H1 (cell line): ENCODE measurements around the gene TRAPPC2L. TPM values are rescaled to one million over a fixed set of nuclear protein-coding genes. Genes with fewer than 3 reads are reported as not detected.

Experiments used
- CTCF ChIA-PET: fragments of 300-600 bp; sonication (Branson Sonifier 250); formaldehyde crosslinking; loops from one replicate; lab custom pipeline; 2021; ENCODE audit not compliant: partially characterized antibody; lab: Charles Lee
- POLR2A ChIA-PET: fragments of 300-600 bp; sonication (Branson Sonifier 250); formaldehyde crosslinking; loops from one replicate; lab custom pipeline; 2021; ENCODE audit warnings: inconsistent platforms; ENCODE audit not compliant: partially characterized antibody; lab: Charles Lee
- DNase-seq, 2 experiments: peaks; one replicate each; pipeline versions ENCODE4 v3.0.0 to v3.0.0-alpha.2; 2010 to 2022; ENCODE audit warnings: low spot score in 2 of 2, low read depth in 1 of 2, mixed read lengths in 1 of 2
- FAIRE-seq: peaks from 2 replicates; lab custom pipeline; 2011; peaks lifted over from hg19 to GRCh38; lab: Jason Lieb, UNC
- H2AFZ ChIP-seq: 2 replicates; pipeline ENCODE4 v1.8.1; 2012; ENCODE audit warnings: low read length, inconsistent platforms
- H2AK5ac ChIP-seq: 2 replicates; pipeline ENCODE4 v1.6.1; 2013; ENCODE audit warnings: low read depth, low read length
- H2BK120ac ChIP-seq: replicated peaks from 2 replicates; pipeline ENCODE3; 2013; ENCODE audit warnings: low read depth, low read length, inconsistent platforms
- H2BK12ac ChIP-seq: 2 replicates; pipeline ENCODE4 v1.6.1; 2013; ENCODE audit warnings: low read depth, low read length
- H2BK15ac ChIP-seq: 2 replicates; pipeline ENCODE4 v1.6.1; 2013; ENCODE audit warnings: low read length
- H2BK20ac ChIP-seq: 2 replicates; pipeline ENCODE4 v1.6.1; 2013; ENCODE audit warnings: low read length
- H2BK5ac ChIP-seq: 2 replicates; pipeline ENCODE4 v1.6.1; 2013; ENCODE audit warnings: low read depth, low read length
- H3K14ac ChIP-seq: 2 replicates; pipeline ENCODE4 v1.6.1; 2013; ENCODE audit warnings: inconsistent platforms; ENCODE audit not compliant: insufficient read length
- H3K18ac ChIP-seq: 2 replicates; pipeline ENCODE4 v1.6.1; 2013; ENCODE audit warnings: low read length; ENCODE audit errors: extremely low read depth
- H3K23ac ChIP-seq: 2 replicates; pipeline ENCODE4 v1.6.1; 2013; ENCODE audit warnings: inconsistent platforms; ENCODE audit not compliant: insufficient read length
- H3K23me2 ChIP-seq: 2 replicates; pipeline ENCODE4 v1.6.1; 2013; ENCODE audit warnings: low read depth, low read length
- H3K27ac ChIP-seq: 2 replicates; pipeline ENCODE4 v1.6.1; 2011; ENCODE audit warnings: low read depth, low read length, inconsistent platforms
- H3K27me3 ChIP-seq, 4 experiments: replicated peaks in 1 of 4; 1 replicate in 1 of 4; 2 replicates in 3 of 4; pipeline versions ENCODE4 v1.6.1 to v1.8.1; 2011 to 2013; ENCODE audit warnings: low read length in 3 of 4, mild to moderate bottlenecking in 3 of 4, inconsistent platforms in 2 of 4, mixed read lengths in 2 of 4, moderate library complexity in 1 of 4; ENCODE audit not compliant: control insufficient read depth in 3 of 4, insufficient read depth in 3 of 4; ENCODE audit errors: extremely low read depth in 1 of 4
- H3K36me3 ChIP-seq, 4 experiments: 2 replicates each; pipeline versions ENCODE4 v1.6.1 to v1.8.1; 2011 to 2013; ENCODE audit warnings: mild to moderate bottlenecking in 4 of 4, low read length in 3 of 4, moderate library complexity in 2 of 4, control low read depth in 1 of 4, inconsistent platforms in 1 of 4; ENCODE audit not compliant: insufficient read depth in 4 of 4, control insufficient read depth in 2 of 4
- H3K4ac ChIP-seq: replicated peaks from 2 replicates; pipeline ENCODE3; 2013; ENCODE audit warnings: low read length, low read depth, mixed read lengths, inconsistent platforms; ENCODE audit not compliant: insufficient read length
- H3K4me1 ChIP-seq, 4 experiments: replicated peaks in 1 of 4; 1 replicate in 1 of 4; 2 replicates in 3 of 4; pipeline versions ENCODE4 v1.6.1 to v1.8.1; 2011 to 2013; ENCODE audit warnings: low read length in 3 of 4, inconsistent platforms in 2 of 4, mixed read lengths in 1 of 4; ENCODE audit not compliant: insufficient read depth in 4 of 4, control insufficient read depth in 3 of 4
- H3K4me2 ChIP-seq, 2 experiments: 2 replicates each; pipeline versions ENCODE4 v1.6.1 to v1.8.1; 2011 to 2013; ENCODE audit warnings: low read depth in 2 of 2, low read length in 2 of 2, control low read depth in 1 of 2, inconsistent platforms in 1 of 2, mild to moderate bottlenecking in 1 of 2; ENCODE audit not compliant: insufficient read depth in 1 of 2
- H3K4me3 ChIP-seq, 4 experiments: fragments of 200-600, 300-600 bp in 1 of 4; sonication (generic), shearing (Covaris generic), sonication (Bioruptor Twin) in 1 of 4; 2 replicates each; pipeline versions ENCODE4 v1.5.1 to v1.8.1; 2011 to 2016; ENCODE audit warnings: low read length in 4 of 4, low read depth in 3 of 4, control low read depth in 2 of 4, inconsistent platforms in 2 of 4, mild to moderate bottlenecking in 2 of 4, mixed read lengths in 1 of 4, moderate library complexity in 1 of 4; ENCODE audit not compliant: insufficient read depth in 2 of 4; ENCODE audit errors: extremely low read depth in 1 of 4
- H3K56ac ChIP-seq: replicated peaks from 2 replicates; pipeline ENCODE3; 2013; ENCODE audit warnings: low read depth, mild to moderate bottlenecking, mixed read lengths, low read length, inconsistent platforms; ENCODE audit not compliant: insufficient read length
- H3K79me1 ChIP-seq: 2 replicates; pipeline ENCODE4 v1.6.1; 2013; ENCODE audit warnings: low read depth, low read length, control low read depth
- H3K79me2 ChIP-seq, 2 experiments: 2 replicates each; pipeline versions ENCODE4 v1.6.1 to v1.8.1; 2012 to 2013; ENCODE audit warnings: low read length in 2 of 2, mild to moderate bottlenecking in 2 of 2, inconsistent platforms in 1 of 2; ENCODE audit not compliant: insufficient read depth in 2 of 2, control insufficient read depth in 1 of 2
- H3K9ac ChIP-seq, 4 experiments: replicated peaks in 1 of 4; 1 replicate in 1 of 4; 2 replicates in 3 of 4; pipeline versions ENCODE4 v1.6.1 to v1.8.1; 2011 to 2013; ENCODE audit warnings: low read depth in 3 of 4, low read length in 3 of 4, control low read depth in 2 of 4, mild to moderate bottlenecking in 2 of 4, moderate library complexity in 2 of 4, inconsistent platforms in 1 of 4; ENCODE audit errors: extremely low read depth in 1 of 4
- H3K9me3 ChIP-seq, 2 experiments: 2 replicates each; pipeline versions ENCODE4 v1.6.1 to v1.8.1; 2012 to 2013; ENCODE audit warnings: mild to moderate bottlenecking in 2 of 2, moderate library complexity in 2 of 2, control low read depth in 1 of 2, inconsistent platforms in 1 of 2, low read depth in 1 of 2, low read length in 1 of 2, mixed read lengths in 1 of 2; ENCODE audit not compliant: insufficient read depth in 2 of 2
- H4K20me1 ChIP-seq, 2 experiments: replicated peaks in 1 of 2; 2 replicates each; pipeline versions ENCODE3 to v1.8.1; 2011 to 2013; ENCODE audit warnings: inconsistent platforms in 2 of 2, low read length in 2 of 2, mild to moderate bottlenecking in 1 of 2; ENCODE audit not compliant: insufficient read depth in 2 of 2, control insufficient read depth in 1 of 2
- H4K5ac ChIP-seq: 2 replicates; pipeline ENCODE4 v1.6.1; 2013; ENCODE audit warnings: low read length, low read depth, mixed read lengths, inconsistent platforms; ENCODE audit not compliant: insufficient read length
- H4K8ac ChIP-seq: 2 replicates; pipeline ENCODE4 v1.8.0; 2013; ENCODE audit warnings: mild to moderate bottlenecking, moderate library complexity, low read length, inconsistent platforms; ENCODE audit not compliant: insufficient read depth; ENCODE audit errors: extremely low read depth
- H4K91ac ChIP-seq: replicated peaks from 2 replicates; pipeline ENCODE3; 2013; ENCODE audit warnings: low read length, mixed read lengths, inconsistent platforms; ENCODE audit not compliant: insufficient read length
- NRF1 ChIP-seq: IDR thresholded peaks from 2 replicates; pipeline ENCODE4 v1.6.1; 2011; ENCODE audit warnings: mild to moderate bottlenecking, low read depth, low read length, improper control_type of control experiment
- WGBS, 2 experiments: shearing (Covaris generic) in 1 of 2; methylation state at CpG; one replicate each; pipeline versions ENCODE4 v1.1.6 to v1.1.7; 2013 to 2015; ENCODE audit warnings: low lambda C conversion rate in 2 of 2, mixed read lengths in 2 of 2, inconsistent platforms in 1 of 2, low coverage in 1 of 2, missing lambda C conversion rate in 1 of 2; ENCODE audit not compliant: insufficient replicate concordance in 2 of 2, insufficient coverage in 1 of 2, insufficient read length in 1 of 2; ENCODE audit errors: extremely low coverage in 1 of 2, missing lambda C conversion rate in 1 of 2; 5-methylcytosine and 5-hydroxymethylcytosine counted together
- polyA plus RNA-seq, 7 experiments: library from polyadenylated mRNA; depleted of rRNA in 3 of 7; stranded (reverse) in 5 of 7; unstranded in 2 of 7; fragments of >200 nt in 5 of 7; fragments of 200-250 nt in 2 of 7; gene quantifications; 1 replicate in 5 of 7; 2 replicates in 1 of 7; 4 replicates in 1 of 7; pipeline versions ENCODE4 v1.2.1 to v1.2.3, GENCODE V29; 2011 to 2013; ENCODE audit warnings: missing spikeins in 2 of 7, mixed read lengths in 2 of 7
- total RNA-seq: library from RNA; stranded (reverse); fragmentation: NEBNext Ultra II Directional; extraction: Animal tissue kit (Norgen Biotek cat#: 25700); gene quantifications from 2 replicates; pipeline ENCODE4 v1.2.1, GENCODE V29; 2021
- TF ChIP-seq, protein P1 (sequence below), 3 experiments: IDR thresholded peaks; 1 replicate in 2 of 3; 2 replicates in 1 of 3; pipeline versions ENCODE4 v1.5.1 to v1.6.1; 2011; ENCODE audit warnings: low read length in 3 of 3, mild to moderate bottlenecking in 3 of 3, inconsistent platforms in 2 of 3, low read depth in 1 of 3, moderate library complexity in 1 of 3; ENCODE audit not compliant: insufficient read depth in 1 of 3; ENCODE audit errors: control extremely low read depth in 1 of 3

The TRAPPC2L gene
- total and polyA plus RNA-seq, 2 of the 8 experiments (the other 6 are each of a cell fraction or from before 2014, with no cell fraction given) = 98.7 to 133 TPM

DNA sequence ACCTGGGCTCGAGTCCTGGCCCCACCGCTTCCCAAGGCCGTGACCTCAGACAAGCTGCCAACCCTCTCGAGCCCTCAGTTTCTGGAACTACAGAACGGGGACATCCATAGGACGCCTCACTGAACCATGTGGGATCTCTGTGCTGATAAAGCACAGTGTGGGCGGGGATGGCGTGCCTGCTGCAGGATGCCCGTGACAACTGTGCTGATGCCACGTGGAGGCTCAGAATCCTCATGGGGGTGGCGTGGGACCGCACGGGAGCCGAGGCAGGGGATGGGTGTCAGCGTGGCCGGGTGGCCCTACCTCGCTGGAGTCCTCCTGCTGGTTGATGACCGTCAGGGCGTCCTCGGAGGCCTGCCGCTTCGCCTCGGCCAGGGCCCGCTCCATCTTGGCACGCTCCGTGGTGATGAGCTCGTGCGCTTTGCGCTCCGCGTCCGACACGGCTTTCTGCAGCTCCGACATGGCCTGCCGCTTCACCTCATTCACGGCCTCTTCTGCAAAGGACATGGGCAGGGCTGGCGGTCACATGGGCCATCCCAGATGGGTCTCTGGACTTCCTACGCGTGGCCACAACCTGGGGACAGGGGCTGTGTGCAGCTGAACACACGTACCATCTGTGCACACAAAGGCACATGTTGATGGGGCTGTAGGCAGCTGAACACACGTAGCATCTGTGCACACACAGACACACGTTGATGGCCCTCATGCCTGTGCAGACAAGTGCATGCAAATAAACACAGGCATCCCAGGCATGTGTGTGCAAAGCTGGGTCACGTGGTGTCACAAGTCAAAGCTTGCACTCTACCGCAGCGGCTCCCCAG is 22.2 kb downstream of the TRAPPC2L start:
- no peaks in the 10 kb centered on the region; a peak in 1 of 4 replicates for H3K9me3 ChIP-seq

More for the DNA sequence above, 22.2 kb downstream of the TRAPPC2L start:
- ChIA-PET CTCF (interaction anchor here (0.6 to 4.4 kb wide), 15 partner anchors 10 to 392 kb away, joined by 3 to 15 read pairs (median 4); no protein-coding TSS in a partner anchor), POLR2A (interaction anchor here (0.6 to 1.5 kb wide), 2 partner anchors 69 to 1438 kb away, joined by 3 to 5 read pairs; no protein-coding TSS in a partner anchor)
- Histone ChIP-seq H2AK5ac (no peak overlapping the region), H4K91ac (no peak overlapping the region), H3K23me2 (no peaks in the 10 kb centered on the region; the same call in 1 of the 2 replicates), H3K79me1 (no peaks in the 10 kb centered on the region; the same call in 1 of the 2 replicates), H3K27me3 (peaks cover 0 to 7% (median 1%) of the 10 kb centered on the region in 4 experiments; a peak in 2 of 7 replicates), H3K4me1 (peaks cover 0 to 9% (median 4%) of the 10 kb centered on the region in 4 experiments; a peak in 4 of 7 replicates), H2AFZ (no peak overlapping the region), H4K5ac (no peak overlapping the region), H3K18ac (no peak overlapping the region), H3K4ac (no peak overlapping the region), H4K20me1 (peaks cover 0 to 4% of the 10 kb centered on the region in 2 experiments), H2BK20ac (no peak overlapping the region), H3K4me3 (no peak overlapping the region), H2BK12ac (no peak overlapping the region), H3K14ac (no peak overlapping the region), H3K23ac (no peak overlapping the region), H3K9ac (no peak overlapping the region), H2BK15ac (no peak overlapping the region), H3K4me2 (no peak overlapping the region), H3K56ac (no peak overlapping the region), H3K27ac (no peak overlapping the region), H2BK120ac (no peak overlapping the region), H2BK5ac (0 out of 2 replicates have a peak overlapping the region, but pooled peaks have one; percentile 6), H3K79me2 (no peaks in the 10 kb centered on the region), H4K8ac (peak overlapping the region; percentile 76), H3K36me3 (no peaks in the 10 kb centered on the region)
- 89% methylated on average over 45 of the region's 45 CpGs; no CpG with 5 or more reads in 1 of the 2 experiments for WGBS, 2 experiments
- FAIRE-seq (no peak), DNase-seq (no peak)
- TF ChIP-seq, protein P1, sequence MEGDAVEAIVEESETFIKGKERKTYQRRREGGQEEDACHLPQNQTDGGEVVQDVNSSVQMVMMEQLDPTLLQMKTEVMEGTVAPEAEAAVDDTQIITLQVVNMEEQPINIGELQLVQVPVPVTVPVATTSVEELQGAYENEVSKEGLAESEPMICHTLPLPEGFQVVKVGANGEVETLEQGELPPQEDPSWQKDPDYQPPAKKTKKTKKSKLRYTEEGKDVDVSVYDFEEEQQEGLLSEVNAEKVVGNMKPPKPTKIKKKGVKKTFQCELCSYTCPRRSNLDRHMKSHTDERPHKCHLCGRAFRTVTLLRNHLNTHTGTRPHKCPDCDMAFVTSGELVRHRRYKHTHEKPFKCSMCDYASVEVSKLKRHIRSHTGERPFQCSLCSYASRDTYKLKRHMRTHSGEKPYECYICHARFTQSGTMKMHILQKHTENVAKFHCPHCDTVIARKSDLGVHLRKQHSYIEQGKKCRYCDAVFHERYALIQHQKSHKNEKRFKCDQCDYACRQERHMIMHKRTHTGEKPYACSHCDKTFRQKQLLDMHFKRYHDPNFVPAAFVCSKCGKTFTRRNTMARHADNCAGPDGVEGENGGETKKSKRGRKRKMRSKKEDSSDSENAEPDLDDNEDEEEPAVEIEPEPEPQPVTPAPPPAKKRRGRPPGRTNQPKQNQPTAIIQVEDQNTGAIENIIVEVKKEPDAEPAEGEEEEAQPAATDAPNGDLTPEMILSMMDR (IDR thresholded peaks at IDR 0.05; ENCODE audit: control extremely low read depth in 1 of 3, insufficient read depth in 1 of 3, low read depth in 1 of 3, low read length in 3 of 3) = peak in 1 of 3 experiments; percentile 11; a peak in 1 of 4 replicates
- TF ChIP-seq NRF1 = no peak
